PFSK-1 (cell line): Measurements from ENCODE around the gene FTCDNL1.

Experiments used
- POLR2AphosphoS5 ChIP-seq: IDR thresholded peaks from 2 replicates; pipeline ENCODE4 v1.6.1; 2012; ENCODE audit warnings: low read depth, mild to moderate bottlenecking, control low read depth, low read length, moderate library complexity
- SIN3A ChIP-seq: IDR thresholded peaks from 2 replicates; pipeline ENCODE4 v1.6.1; 2012; ENCODE audit warnings: mild to moderate bottlenecking, low read length, moderate library complexity, borderline replicate concordance; ENCODE audit not compliant: insufficient read depth
- TAF1 ChIP-seq: IDR thresholded peaks from 2 replicates; pipeline ENCODE4 v1.6.1; 2012; ENCODE audit warnings: low read length, control low read depth, borderline replicate concordance; ENCODE audit not compliant: insufficient read depth
- TF ChIP-seq, protein P1 (sequence below), 2 experiments: IDR thresholded peaks; 2 replicates each; pipeline versions ENCODE4 v1.6.1 to v1.8.0; 2011 to 2012; ENCODE audit warnings: low read depth in 2 of 2, low read length in 2 of 2, control low read depth in 1 of 2, inconsistent platforms in 1 of 2, mild to moderate bottlenecking in 1 of 2, moderate library complexity in 1 of 2; ENCODE audit not compliant: insufficient read depth in 1 of 2

- TF ChIP-seq, protein P1, sequence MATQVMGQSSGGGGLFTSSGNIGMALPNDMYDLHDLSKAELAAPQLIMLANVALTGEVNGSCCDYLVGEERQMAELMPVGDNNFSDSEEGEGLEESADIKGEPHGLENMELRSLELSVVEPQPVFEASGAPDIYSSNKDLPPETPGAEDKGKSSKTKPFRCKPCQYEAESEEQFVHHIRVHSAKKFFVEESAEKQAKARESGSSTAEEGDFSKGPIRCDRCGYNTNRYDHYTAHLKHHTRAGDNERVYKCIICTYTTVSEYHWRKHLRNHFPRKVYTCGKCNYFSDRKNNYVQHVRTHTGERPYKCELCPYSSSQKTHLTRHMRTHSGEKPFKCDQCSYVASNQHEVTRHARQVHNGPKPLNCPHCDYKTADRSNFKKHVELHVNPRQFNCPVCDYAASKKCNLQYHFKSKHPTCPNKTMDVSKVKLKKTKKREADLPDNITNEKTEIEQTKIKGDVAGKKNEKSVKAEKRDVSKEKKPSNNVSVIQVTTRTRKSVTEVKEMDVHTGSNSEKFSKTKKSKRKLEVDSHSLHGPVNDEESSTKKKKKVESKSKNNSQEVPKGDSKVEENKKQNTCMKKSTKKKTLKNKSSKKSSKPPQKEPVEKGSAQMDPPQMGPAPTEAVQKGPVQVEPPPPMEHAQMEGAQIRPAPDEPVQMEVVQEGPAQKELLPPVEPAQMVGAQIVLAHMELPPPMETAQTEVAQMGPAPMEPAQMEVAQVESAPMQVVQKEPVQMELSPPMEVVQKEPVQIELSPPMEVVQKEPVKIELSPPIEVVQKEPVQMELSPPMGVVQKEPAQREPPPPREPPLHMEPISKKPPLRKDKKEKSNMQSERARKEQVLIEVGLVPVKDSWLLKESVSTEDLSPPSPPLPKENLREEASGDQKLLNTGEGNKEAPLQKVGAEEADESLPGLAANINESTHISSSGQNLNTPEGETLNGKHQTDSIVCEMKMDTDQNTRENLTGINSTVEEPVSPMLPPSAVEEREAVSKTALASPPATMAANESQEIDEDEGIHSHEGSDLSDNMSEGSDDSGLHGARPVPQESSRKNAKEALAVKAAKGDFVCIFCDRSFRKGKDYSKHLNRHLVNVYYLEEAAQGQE (IDR thresholded peaks at IDR 0.05; ENCODE audit: insufficient read depth in 1 of 2, low read depth in 2 of 2, low read length in 2 of 2): no peak
- TF ChIP-seq POLR2AphosphoS5 (no peak), TAF1 (no peak), SIN3A (no peak)
Measured at GRCh38 chr2:199744724-199745123, 106.3 kb downstream of the FTCDNL1 start.
